ENCODE data around the gene FOSB. TPM values are rescaled to one million over a fixed set of nuclear protein-coding genes. Genes with fewer than 3 reads are reported as not detected.

FOSB gene
- total and polyA plus RNA-seq, 9 of the 15 experiments (the other 6 are each of a cell fraction or from before 2014, with no cell fraction given), result 0.11 to 2.7 (median 0.73) TPM

DNA sequence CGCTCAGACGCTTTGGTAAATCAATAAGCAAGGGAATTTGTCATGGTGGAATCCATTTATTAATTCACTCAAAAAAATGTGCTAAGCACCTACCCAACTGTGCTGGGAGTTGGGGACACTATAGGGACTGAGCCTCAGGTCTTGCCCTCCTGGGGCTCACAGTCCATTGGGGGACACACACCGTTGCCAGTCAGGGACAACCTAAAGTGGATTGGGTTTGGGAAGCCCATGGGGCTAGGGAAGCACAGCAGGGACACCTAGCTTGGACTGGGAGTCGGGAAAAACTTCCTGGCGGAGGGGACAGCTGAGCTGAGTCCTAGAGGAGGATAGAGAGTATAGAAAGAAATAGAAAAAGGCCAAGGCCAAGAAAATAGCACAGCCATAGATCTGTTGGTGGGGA lies 8.5 kb downstream of the FOSB start (continued):
- TF ChIP-seq ARID2 (IDR thresholded peaks at IDR 0.05), result no peak

- in situ Hi-C loops (cut with MboI), result loop anchor here (5.0 kb wide), 1 partner anchor 35 kb away; no protein-coding TSS in a partner anchor
- no peak overlapping the region for H3K4me3 ChIP-seq
- no peaks in the 10 kb centered on the region for H3K27me3 ChIP-seq (ENCODE audit: control insufficient read depth in 2 of 2, insufficient read depth in 2 of 2, low read length in 2 of 2)
- BruUV-seq (replicated peaks), result no TSS peak
- no peaks in the 10 kb centered on the region for H3K9me1 ChIP-seq (ENCODE audit: control insufficient read depth, insufficient read depth, low read length)
- no peak overlapping the region for H3K27ac ChIP-seq (ENCODE audit: extremely low read depth, low read depth, low read length)
- DNase-seq (ENCODE audit: extremely low read depth in 1 of 4, low spot score in 3 of 4), result no peak
- H3K36me3 ChIP-seq (ENCODE audit: control insufficient read depth, insufficient read depth, low read length), result no peaks in the 10 kb centered on the region
- ChIA-PET CTCF (ENCODE audit: low intra/inter-chr PET ratio) (interaction anchor here (0.8 to 6.9 kb wide), 4 partner anchors 37 to 53 kb away, joined by 3 to 179 read pairs (median 45); no protein-coding TSS in a partner anchor), POLR2A (interaction anchor here (0.6 to 3.0 kb wide), 4 partner anchors 9 to 305 kb away, joined by 3 to 37 read pairs (median 6); partner anchors contain the start of gene FOSB)
- H3K79me2 ChIP-seq (ENCODE audit: control insufficient read depth, insufficient read depth, low read length), result no peaks in the 10 kb centered on the region
- no peak for ATAC-seq
- no peaks in the 10 kb centered on the region for H3K9me3 ChIP-seq (replicated peaks; ENCODE audit: control insufficient read depth, insufficient read depth, low read depth, low read length)
- intact Hi-C loops (cut with micrococcal nuclease), result no loop called here
- H3K4me1 ChIP-seq (replicated peaks in 1 of 2; ENCODE audit: control insufficient read depth in 2 of 2, insufficient read depth in 2 of 2, low read length in 2 of 2), result peaks cover 10 to 15% of the 10 kb centered on the region in 2 experiments; a peak in 4 of 5 replicates
- WGBS (ENCODE audit: insufficient coverage, low coverage, missing lambda C conversion rate), result 49% methylated on average over 4 of the region's 5 CpGs
- no peak overlapping the region; the same call in 1 of the 2 replicates for H3K4me2 ChIP-seq (ENCODE audit: insufficient read depth, low read length)
- peak overlapping the region; percentile 23; the same call in 1 of the 2 replicates for H2AFZ ChIP-seq (ENCODE audit: low read depth, low read length)
- H4K20me1 ChIP-seq (replicated peaks; ENCODE audit: control insufficient read depth, insufficient read depth, low read length), result no peaks in the 10 kb centered on the region
- H3K9ac ChIP-seq (ENCODE audit: insufficient read depth in 1 of 2, low read depth in 2 of 2, low read length in 2 of 2), result peak overlapping the region in 1 of 2 experiments; percentile 65; a peak in 1 of 4 replicates
- FAIRE-seq, result no peak
- TF ChIP-seq SPI1 (IDR thresholded peaks at IDR 0.05; ENCODE audit: borderline replicate concordance, low read depth, low read length), result peak; percentile 42; the same call in 1 of the 2 replicates
- TF ChIP-seq ZZZ3 (IDR thresholded peaks at IDR 0.05), result no peak
Measured at GRCh38 chr19:45477186-45477585, 9.4 kb downstream of the FOSB start.
